Kidney capillary endothelial cell (primary cell): ENCODE measurements around the gene PIK3R1.
"Not testable (repeated sequence)": the region's sequence is repeated elsewhere in the genome, so short reads cannot be mapped to it uniquely, and the experiment has no call there.

Experiments
- DNase-seq: peaks from one replicate; pipeline ENCODE4 v3.0.0-alpha.2; 2018; ENCODE audit warnings: low spot score

The PIK3R1 gene

GRCh38 chr5:68193481-68194036 is 22.0 kb upstream of the PIK3R1 start:
- peak; percentile 7 for DNase-seq

- DNase-seq: no peak
Measured at GRCh38 chr5:68194386-68194785, 21.2 kb upstream of the PIK3R1 start.

- no peak for DNase-seq
Measured at GRCh38 chr5:68195137-68195536, 20.4 kb upstream of the PIK3R1 start.

- no peak for DNase-seq
Measured at GRCh38 chr5:68196876-68197275, 18.7 kb upstream of the PIK3R1 start.

GRCh38 chr5:68200288-68200687 is 15.3 kb upstream of the PIK3R1 start:
- no peak for DNase-seq

- DNase-seq: not testable (repeated sequence)
Measured at GRCh38 chr5:68210654-68211053, 4.9 kb upstream of the PIK3R1 start.

- no peak for DNase-seq
Measured at GRCh38 chr5:68214482-68215207, 911 bp upstream of the PIK3R1 start.

- peak; percentile 54 for DNase-seq
Measured at GRCh38 chr5:68215898-68216244, 315 bp downstream of the PIK3R1 start.

GRCh38 chr5:68216245-68217046 is 890 bp downstream of the PIK3R1 start:
- no peak for DNase-seq

GRCh38 chr5:68217047-68217355 is 1.4 kb downstream of the PIK3R1 start:
- no peak for DNase-seq

GRCh38 chr5:68217528-68217927 is 2.0 kb downstream of the PIK3R1 start:
- DNase-seq: no peak

GRCh38 chr5:68219161-68219816 is 3.7 kb downstream of the PIK3R1 start:
- no peak for DNase-seq

GRCh38 chr5:68220260-68220659 is 4.7 kb downstream of the PIK3R1 start:
- no peak for DNase-seq

GRCh38 chr5:68220914-68221313 is 5.4 kb downstream of the PIK3R1 start:
- DNase-seq: no peak

GRCh38 chr5:68221488-68221887 is 5.9 kb downstream of the PIK3R1 start:
- DNase-seq: no peak

- no peak for DNase-seq
Measured at GRCh38 chr5:68222310-68222709, 6.8 kb downstream of the PIK3R1 start.

GRCh38 chr5:68222824-68223354 is 7.3 kb downstream of the PIK3R1 start:
- DNase-seq: no peak

GRCh38 chr5:68223904-68224303 is 8.3 kb downstream of the PIK3R1 start:
- no peak for DNase-seq

- DNase-seq: no peak
Measured at GRCh38 chr5:68224509-68225187, 9.1 kb downstream of the PIK3R1 start.

- DNase-seq: no peak
Measured at GRCh38 chr5:68225188-68225910, 9.8 kb downstream of the PIK3R1 start.

- DNase-seq: no peak
Measured at GRCh38 chr5:68225911-68226545, 10.5 kb downstream of the PIK3R1 start.
